Astrocyte (in vitro differentiated cells and primary cell): ENCODE results near the gene CTNNBIP1. TPM values are rescaled to one million over a fixed set of nuclear protein-coding genes. Genes with fewer than 3 reads are reported as not detected.

Experiments used
- DNase-seq: peaks from one replicate; pipeline ENCODE4 v3.0.0-alpha.2; 2010; ENCODE audit warnings: low read depth
- FAIRE-seq: peaks from 2 replicates; lab custom pipeline; 2011; peaks lifted over from hg19 to GRCh38; lab: Jason Lieb, UNC
- H2AFZ ChIP-seq: 2 replicates; pipeline ENCODE4 v1.6.0; 2012; ENCODE audit warnings: low read depth, low read length, inconsistent platforms
- H3K27ac ChIP-seq: 2 replicates; pipeline ENCODE4 v1.5.1; 2011; ENCODE audit warnings: low read depth, low read length, inconsistent platforms
- H3K27me3 ChIP-seq: 2 replicates; pipeline ENCODE4 v1.6.0; 2011; ENCODE audit warnings: low read length, inconsistent platforms; ENCODE audit not compliant: insufficient read depth
- H3K36me3 ChIP-seq: 2 replicates; pipeline ENCODE4 v1.5.1; 2011; ENCODE audit warnings: low read length, inconsistent platforms; ENCODE audit not compliant: insufficient read depth
- H3K4me1 ChIP-seq: 2 replicates; pipeline ENCODE4 v1.5.1; 2011; ENCODE audit warnings: low read length, inconsistent platforms; ENCODE audit not compliant: insufficient read depth
- H3K4me2 ChIP-seq: 2 replicates; pipeline ENCODE4 v1.6.0; 2012; ENCODE audit warnings: low read length, inconsistent platforms
- H3K4me3 ChIP-seq: 2 replicates; pipeline ENCODE4 v1.5.1; 2011; ENCODE audit warnings: low read depth, mild to moderate bottlenecking, low read length, inconsistent platforms; ENCODE audit not compliant: insufficient read depth
- H3K79me2 ChIP-seq: 2 replicates; pipeline ENCODE4 v1.6.0; 2012; ENCODE audit warnings: mild to moderate bottlenecking, low read length, inconsistent platforms; ENCODE audit not compliant: insufficient read depth
- H3K9ac ChIP-seq: 2 replicates; pipeline ENCODE4 v1.6.0; 2012; ENCODE audit warnings: mild to moderate bottlenecking, low read length, inconsistent platforms
- H3K9me3 ChIP-seq: 2 replicates; pipeline ENCODE4 v1.5.1; 2012; ENCODE audit warnings: low read depth, mild to moderate bottlenecking, low read length, inconsistent platforms; ENCODE audit not compliant: insufficient read depth
- H4K20me1 ChIP-seq: 2 replicates; pipeline ENCODE4 v1.6.0; 2012; ENCODE audit warnings: low read length, inconsistent platforms; ENCODE audit not compliant: insufficient read depth
- H3K27ac Mint-ChIP-seq: one replicate; pipeline ENCODE4 v1.8.0; 2021; ENCODE audit warnings: mild to moderate bottlenecking, mixed read lengths; ENCODE audit not compliant: unreplicated experiment
- H3K27me3 Mint-ChIP-seq: one replicate; pipeline ENCODE4 v1.8.0; 2021; ENCODE audit warnings: low read depth, mixed read lengths; ENCODE audit not compliant: unreplicated experiment
- H3K36me3 Mint-ChIP-seq: one replicate; pipeline ENCODE4 v1.8.0; 2021; ENCODE audit warnings: low read depth, mixed read lengths; ENCODE audit not compliant: unreplicated experiment
- H3K4me1 Mint-ChIP-seq: one replicate; pipeline ENCODE4 v1.8.0; 2021; ENCODE audit warnings: low read depth, mixed read lengths; ENCODE audit not compliant: unreplicated experiment
- H3K4me3 Mint-ChIP-seq: one replicate; pipeline ENCODE4 v1.8.0; 2021; ENCODE audit warnings: mild to moderate bottlenecking, moderate library complexity, mixed read lengths; ENCODE audit not compliant: unreplicated experiment
- H3K9me3 Mint-ChIP-seq: one replicate; pipeline ENCODE4 v1.8.0; 2021; ENCODE audit warnings: mild to moderate bottlenecking, mixed read lengths; ENCODE audit not compliant: unreplicated experiment
- CTCF ChIP-seq: IDR thresholded peaks from 2 replicates; pipeline ENCODE4 v1.5.1; 2011; ENCODE audit warnings: low read depth, mild to moderate bottlenecking, inconsistent platforms, low read length, moderate library complexity; ENCODE audit not compliant: insufficient read depth
- EZH2 ChIP-seq: IDR thresholded peaks from 2 replicates; pipeline ENCODE4 v1.6.1; 2012; ENCODE audit warnings: mild to moderate bottlenecking, low read length, inconsistent platforms; ENCODE audit not compliant: insufficient read depth
- total RNA-seq: library from RNA; stranded (reverse); gene quantifications from 2 replicates; pipeline ENCODE4 v1.2.1, GENCODE V29; 2021

The CTNNBIP1 gene
- total RNA-seq, 1 donor from 2014 or later = 53.7 TPM

- Mint-ChIP-seq H3K9me3 (no peaks in the 10 kb centered on the region), H3K4me3 (no peak overlapping the region), H3K36me3 (no peaks in the 10 kb centered on the region), H3K27ac (no peak overlapping the region), H3K27me3 (no peaks in the 10 kb centered on the region), H3K4me1 (peaks cover 16% of the 10 kb centered on the region)
- peaks cover 68% of the 10 kb centered on the region for H4K20me1 ChIP-seq
- H3K4me2 ChIP-seq = no peak overlapping the region
- TF ChIP-seq EZH2 = no peak
- no peak for TF ChIP-seq CTCF
- H3K9me3 ChIP-seq = no peaks in the 10 kb centered on the region
- H3K27me3 ChIP-seq = no peaks in the 10 kb centered on the region
- H3K27ac ChIP-seq = no peak overlapping the region
- H3K9ac ChIP-seq = no peak overlapping the region
- no peak for FAIRE-seq
- H3K79me2 ChIP-seq = peaks cover 84% of the 10 kb centered on the region
- H3K4me1 ChIP-seq = no peaks in the 10 kb centered on the region
- DNase-seq = no peak
- no peak overlapping the region for H2AFZ ChIP-seq
- no peaks in the 10 kb centered on the region for H3K36me3 ChIP-seq
- no peak overlapping the region for H3K4me3 ChIP-seq
These were observed 108.2 kb downstream of the CTNNBIP1 start for GRCh38 chr1:9801909-9802308.

Other genes with a start within 250 kb of the CTNNBIP1 start
- gene CLSTN1, start 86.3 kb downstream of the CTNNBIP1 start, total RNA-seq = 181 and 197 TPM in 2 replicates
- 36.5 and 38.0 TPM in 2 replicates for gene LZIC, start 33.1 kb upstream of the CTNNBIP1 start, total RNA-seq
- gene NMNAT1, start 33.2 kb upstream of the CTNNBIP1 start, total RNA-seq = 11.0 and 11.5 TPM in 2 replicates
- 1.0 TPM in 1 of 2 replicates, not detected in the other for gene RBP7, start 87.0 kb upstream of the CTNNBIP1 start, total RNA-seq
- gene UBE4B, start 122.7 kb upstream of the CTNNBIP1 start, total RNA-seq = 37.4 and 41.5 TPM in 2 replicates